ENCODE results near the gene PLCL1.
"Not testable (repeated sequence)": the region's sequence is repeated elsewhere in the genome, so short reads cannot be mapped to it uniquely, and the experiment has no call there.

Gene PLCL1

DNA sequence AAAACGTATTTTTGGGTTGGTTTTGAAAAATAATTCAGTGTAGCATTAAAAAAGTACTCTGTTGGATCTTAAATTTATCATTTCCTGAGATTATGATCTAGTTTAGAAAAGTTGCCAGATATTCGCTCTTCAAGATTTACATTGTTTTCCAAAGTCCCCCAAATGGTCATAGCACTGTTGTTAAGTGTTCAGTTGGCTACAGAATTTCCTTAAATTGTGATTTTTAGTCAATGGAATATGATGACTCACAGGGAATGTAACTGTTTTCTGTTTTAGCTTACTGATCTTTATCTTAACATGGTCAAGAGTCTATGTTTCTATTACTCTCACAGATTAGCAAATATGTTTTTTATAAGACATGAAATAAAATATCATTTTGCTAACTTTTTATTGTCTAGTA lies 23.2 kb downstream of the PLCL1 start:
- TF ChIP-seq, protein P1, sequence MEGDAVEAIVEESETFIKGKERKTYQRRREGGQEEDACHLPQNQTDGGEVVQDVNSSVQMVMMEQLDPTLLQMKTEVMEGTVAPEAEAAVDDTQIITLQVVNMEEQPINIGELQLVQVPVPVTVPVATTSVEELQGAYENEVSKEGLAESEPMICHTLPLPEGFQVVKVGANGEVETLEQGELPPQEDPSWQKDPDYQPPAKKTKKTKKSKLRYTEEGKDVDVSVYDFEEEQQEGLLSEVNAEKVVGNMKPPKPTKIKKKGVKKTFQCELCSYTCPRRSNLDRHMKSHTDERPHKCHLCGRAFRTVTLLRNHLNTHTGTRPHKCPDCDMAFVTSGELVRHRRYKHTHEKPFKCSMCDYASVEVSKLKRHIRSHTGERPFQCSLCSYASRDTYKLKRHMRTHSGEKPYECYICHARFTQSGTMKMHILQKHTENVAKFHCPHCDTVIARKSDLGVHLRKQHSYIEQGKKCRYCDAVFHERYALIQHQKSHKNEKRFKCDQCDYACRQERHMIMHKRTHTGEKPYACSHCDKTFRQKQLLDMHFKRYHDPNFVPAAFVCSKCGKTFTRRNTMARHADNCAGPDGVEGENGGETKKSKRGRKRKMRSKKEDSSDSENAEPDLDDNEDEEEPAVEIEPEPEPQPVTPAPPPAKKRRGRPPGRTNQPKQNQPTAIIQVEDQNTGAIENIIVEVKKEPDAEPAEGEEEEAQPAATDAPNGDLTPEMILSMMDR (conservative IDR thresholded peaks at IDR 0.05; ENCODE audit: low read depth, low read length): no peak
- no peak for DNase-seq (ENCODE audit: low read depth)
- H3K4me3 ChIP-seq (ENCODE audit: low read depth, low read length): no peak overlapping the region

DNA sequence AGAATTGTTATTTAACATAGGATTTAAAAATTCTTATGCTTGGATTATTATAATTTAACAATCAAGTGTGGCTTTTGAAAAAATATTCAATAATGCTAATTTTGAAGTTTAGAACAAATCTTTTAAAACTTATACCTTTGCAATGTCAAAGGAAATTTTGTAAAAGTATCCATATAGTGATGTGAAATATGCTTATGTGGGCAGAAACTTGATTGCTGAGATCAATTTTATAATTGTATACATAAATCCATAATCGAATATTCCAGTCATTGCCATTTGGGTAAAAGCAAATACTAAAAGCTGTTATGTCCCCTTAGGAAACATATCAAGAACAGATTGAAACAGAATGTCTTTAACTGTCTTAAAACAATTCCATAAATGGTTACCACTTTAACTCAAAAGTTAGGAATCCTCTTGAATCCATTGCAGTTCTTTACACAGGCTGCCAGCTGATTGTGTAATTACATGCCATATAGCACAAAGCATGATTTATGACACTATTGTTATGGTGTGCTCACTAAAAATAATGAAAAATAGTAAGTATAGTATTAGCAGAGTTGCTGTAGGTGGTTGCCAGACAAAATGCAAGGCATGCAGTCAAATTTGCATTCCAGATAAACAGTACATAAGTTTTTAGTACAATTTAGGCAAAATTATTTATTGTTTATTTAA lies 24.2 kb downstream of the PLCL1 start:
- TF ChIP-seq, protein P1 (conservative IDR thresholded peaks at IDR 0.05; ENCODE audit: low read depth, low read length): no peak
- H3K4me3 ChIP-seq (ENCODE audit: low read depth, low read length): no peak overlapping the region

DNA sequence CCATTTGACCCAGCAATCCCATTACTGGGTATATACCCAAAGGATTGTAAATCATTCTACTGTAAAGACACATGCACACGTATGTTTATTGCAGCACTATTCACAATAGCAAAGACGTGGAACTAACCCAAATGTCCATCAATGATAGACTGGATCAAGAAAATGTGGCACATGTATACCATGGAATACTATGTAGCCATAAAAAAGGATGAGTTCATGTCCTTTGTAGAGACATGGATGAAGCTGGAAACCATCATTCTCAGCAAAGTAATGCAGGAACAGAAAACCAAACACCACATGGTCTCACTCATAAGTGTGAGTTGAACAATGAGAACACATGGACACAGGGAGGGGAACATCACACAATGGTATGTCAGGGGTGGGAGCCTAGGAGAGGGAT lies 30.4 kb downstream of the PLCL1 start:
- DNase-seq (ENCODE audit: low read depth); H3K4me3 ChIP-seq (ENCODE audit: low read depth, low read length): not testable (repeated sequence)

More for the DNA sequence above, 24.2 kb downstream of the PLCL1 start:
- DNase-seq (ENCODE audit: low read depth): no peak

DNA sequence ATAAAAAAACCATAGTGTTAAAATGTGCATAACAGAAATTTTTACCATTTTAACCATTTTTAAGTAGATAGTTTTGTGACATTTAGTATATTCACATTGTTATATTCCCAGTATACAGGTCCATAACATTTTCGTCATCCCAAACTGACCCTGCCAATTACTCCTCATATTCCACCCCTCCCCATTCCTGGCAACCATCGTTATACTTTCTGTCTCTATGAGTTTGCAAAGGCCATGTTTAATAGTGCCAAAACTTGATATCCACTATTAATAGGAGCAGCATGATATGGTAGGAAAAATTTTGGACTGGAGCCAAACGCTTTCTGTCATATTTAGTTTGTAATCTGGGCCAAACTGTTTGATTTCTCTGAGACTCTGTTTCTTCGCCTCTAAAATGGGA lies 30.9 kb downstream of the PLCL1 start:
- no peak for DNase-seq (ENCODE audit: low read depth)
- H3K4me3 ChIP-seq (ENCODE audit: low read depth, low read length): no peak overlapping the region
- TF ChIP-seq, protein P1 (conservative IDR thresholded peaks at IDR 0.05; ENCODE audit: low read depth, low read length): no peak

DNA sequence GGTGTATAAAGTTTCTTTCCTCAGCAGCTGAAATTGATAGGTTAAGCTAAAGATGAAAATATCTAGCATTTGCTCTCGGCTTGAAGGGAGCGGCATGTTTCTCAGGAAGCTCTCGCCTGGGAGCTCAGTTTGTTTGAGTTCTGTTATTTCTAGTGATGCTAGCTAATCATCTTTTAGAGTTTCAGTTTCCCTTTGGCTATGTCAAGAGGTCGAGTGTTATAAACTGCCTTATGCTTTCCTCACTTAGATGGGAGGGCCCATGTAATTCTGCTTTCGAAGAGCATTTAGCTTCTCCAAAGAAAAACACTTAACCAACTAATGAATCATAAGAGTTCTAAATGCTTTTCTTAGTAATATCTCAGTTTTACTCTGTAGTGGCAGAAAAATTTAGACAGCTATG lies 33.6 kb downstream of the PLCL1 start:
- peak; percentile 55 for DNase-seq (ENCODE audit: low read depth)

DNA sequence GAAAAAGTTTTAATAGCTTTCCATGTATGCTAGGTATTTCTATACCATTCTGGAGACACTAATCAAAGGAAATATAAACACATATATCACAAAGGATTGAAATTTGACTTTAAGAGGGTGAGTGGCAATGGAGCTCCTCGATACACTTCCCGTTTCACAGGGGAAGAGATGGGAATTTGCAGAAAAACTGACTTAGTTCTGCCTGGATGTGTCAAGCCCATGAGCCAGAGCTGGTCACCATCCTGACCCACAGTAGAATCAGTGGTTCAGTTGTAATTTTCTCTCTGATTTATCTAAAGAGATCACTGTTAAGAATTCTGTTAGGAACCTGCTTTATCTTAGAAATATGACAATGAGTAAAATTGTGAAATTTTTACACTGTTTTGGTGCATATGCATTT lies 34.2 kb downstream of the PLCL1 start:
- TF ChIP-seq, protein P1 (conservative IDR thresholded peaks at IDR 0.05; ENCODE audit: low read depth, low read length): no peak
- DNase-seq (ENCODE audit: low read depth): no peak
- no peak overlapping the region for H3K4me3 ChIP-seq (ENCODE audit: low read depth, low read length)

More for the DNA sequence above, 33.6 kb downstream of the PLCL1 start:
- TF ChIP-seq, protein P1 (conservative IDR thresholded peaks at IDR 0.05; ENCODE audit: low read depth, low read length): no peak
- H3K4me3 ChIP-seq (ENCODE audit: low read depth, low read length): no peak overlapping the region

DNA sequence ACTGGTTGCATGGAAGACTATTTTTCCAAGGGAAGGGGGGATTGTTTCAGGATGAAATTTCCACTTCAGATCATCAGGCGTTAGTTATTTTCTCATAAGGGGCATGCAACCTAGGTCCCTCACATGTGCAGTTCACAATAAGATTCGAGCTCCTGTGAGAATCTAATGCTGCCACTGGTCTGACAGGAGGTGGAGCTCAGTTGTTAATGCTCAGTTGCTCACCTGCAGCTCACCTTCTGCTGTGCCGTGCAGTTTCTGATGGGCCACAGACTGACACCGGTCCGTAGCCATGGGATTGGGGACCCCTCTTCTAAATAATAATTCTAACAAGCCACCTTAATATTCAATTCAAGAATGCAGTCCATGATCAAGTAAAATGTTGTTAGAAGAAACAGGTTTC lies 34.9 kb downstream of the PLCL1 start:
- TF ChIP-seq, protein P1 (conservative IDR thresholded peaks at IDR 0.05; ENCODE audit: low read depth, low read length): no peak
- no peak for DNase-seq (ENCODE audit: low read depth)
- H3K4me3 ChIP-seq (ENCODE audit: low read depth, low read length): no peak overlapping the region
